Left cardiac atrium (tissue), 4 donors: ENCODE results near the gene MBOAT1. TPM values are rescaled to one million over a fixed set of nuclear protein-coding genes. Genes with fewer than 3 reads are reported as not detected.
A peak's percentile ranks its signal among the peaks of the same experiment; 100 is the strongest.
"Not testable (repeated sequence)": the region's sequence is repeated elsewhere in the genome, so short reads cannot be mapped to it uniquely, and the experiment has no call there.

Source experiments
- ATAC-seq, 2 donors: fragments of 200-7000 bp; cut with Tn5 transposase; one replicate each; pipeline ENCODE4 v1.9.1; 2020; ENCODE audit warnings: mild to moderate bottlenecking in 2 of 2, moderate library complexity in 2 of 2
- DNase-seq: peaks from one replicate; pipeline ENCODE4 v3.0.0-alpha.2; 2020
- intact Hi-C, 2 donors: fragments of 100-400 bp; cut with DNase I; formaldehyde crosslinking; loops; one replicate each; pipeline versions ENCODE4 v1.14.1 to v1.15.1; 2022 to 2023
- total RNA-seq, 2 donors: library from RNA; stranded (reverse); fragmentation: NEBNext Ultra II Directional; extraction: Animal tissue kit (Norgen Biotek cat#: 25700); gene quantifications; one replicate each; pipeline ENCODE4 v1.2.1, GENCODE V29; 2021
- donor health status: DM: no; HTN: yes; CAD: no.
- donor health status: DM: no; HTN: yes; CAD: no; lungs with severe emphysema.
- donor health status: DM: yes; HTN: yes; CAD: no.
- donor health status: Dilated cardiomyopathy.

The MBOAT1 gene
- total RNA-seq, 2 donors from 2014 or later = 5.1 to 6.1 TPM

GRCh38 chr6:20156824-20157223, 55.4 kb downstream of the MBOAT1 start:
- no peak for ATAC-seq
- intact Hi-C loops = no loop called here
- no peak for DNase-seq

GRCh38 chr6:20154753-20155152, 57.5 kb downstream of the MBOAT1 start:
- intact Hi-C loops = no loop called here
- DNase-seq (no peak), ATAC-seq (no peak)

- DNase-seq (no peak), ATAC-seq (no peak)
- intact Hi-C loops = no loop called here
Observed at GRCh38 chr6:20153194-20153593, 59.1 kb downstream of the MBOAT1 start.

GRCh38 chr6:20148433-20148832, 63.8 kb downstream of the MBOAT1 start:
- ATAC-seq = peak in 1 of 2 donors; percentile 38
- intact Hi-C loops = no loop called here
- DNase-seq = no peak

- ATAC-seq = no peak
- no peak for DNase-seq
- intact Hi-C loops = no loop called here
Observed at GRCh38 chr6:20147469-20147868, 64.8 kb downstream of the MBOAT1 start.

- intact Hi-C loops, DNase-seq, ATAC-seq: not testable (repeated sequence)
Observed at GRCh38 chr6:20146831-20147230, 65.4 kb downstream of the MBOAT1 start.

GRCh38 chr6:20146291-20146690, 66.0 kb downstream of the MBOAT1 start:
- no peak for DNase-seq
- no peak for ATAC-seq
- intact Hi-C loops = no loop called here

GRCh38 chr6:20142866-20143265, 69.4 kb downstream of the MBOAT1 start:
- DNase-seq (no peak), ATAC-seq (no peak)
- intact Hi-C loops = no loop called here

GRCh38 chr6:20141931-20142330, 70.3 kb downstream of the MBOAT1 start:
- intact Hi-C loops = no loop called here
- DNase-seq (no peak), ATAC-seq (no peak)

GRCh38 chr6:20139127-20139963, 72.9 kb downstream of the MBOAT1 start:
- DNase-seq, intact Hi-C loops, ATAC-seq: not testable (repeated sequence)

GRCh38 chr6:20137837-20138236, 74.4 kb downstream of the MBOAT1 start:
- no peak for DNase-seq
- no peak for ATAC-seq
- intact Hi-C loops = no loop called here

GRCh38 chr6:20137240-20137639, 75.0 kb downstream of the MBOAT1 start:
- DNase-seq = no peak
- no peak for ATAC-seq
- intact Hi-C loops = no loop called here

GRCh38 chr6:20135677-20136268, 76.5 kb downstream of the MBOAT1 start:
- ATAC-seq = peak; percentile 59 to 80
- intact Hi-C loops = no loop called here
- DNase-seq = no peak

GRCh38 chr6:20134613-20135012, 77.7 kb downstream of the MBOAT1 start:
- ATAC-seq = no peak
- intact Hi-C loops = no loop called here

GRCh38 chr6:20129290-20130088, 82.8 kb downstream of the MBOAT1 start:
- intact Hi-C loops = loop anchor here (5.0 to 10.0 kb wide), 3 partner anchors 37 to 88 kb away; partner anchors contain the start of gene MBOAT1 (in 1 of the 2)
- ATAC-seq = no peak
- DNase-seq = no peak

More at GRCh38 chr6:20134613-20135012, 77.7 kb downstream of the MBOAT1 start:
- DNase-seq = no peak

GRCh38 chr6:20128018-20128417, 84.3 kb downstream of the MBOAT1 start:
- intact Hi-C loops = loop anchor here (5.0 to 10.0 kb wide), 3 partner anchors 36 to 89 kb away; partner anchors contain the start of gene MBOAT1 (in 1 of the 2)

GRCh38 chr6:20126789-20127653, 85.2 kb downstream of the MBOAT1 start:
- DNase-seq = peak; percentile 75

More at GRCh38 chr6:20128018-20128417, 84.3 kb downstream of the MBOAT1 start:
- no peak for ATAC-seq
- DNase-seq = no peak

GRCh38 chr6:20126102-20126752, 86.0 kb downstream of the MBOAT1 start:
- no peak for DNase-seq
- no peak for ATAC-seq
- intact Hi-C loops = loop anchor here (5.0 to 10.0 kb wide), 3 partner anchors 34 to 91 kb away; partner anchors contain the start of gene MBOAT1 (in 1 of the 2)

More at GRCh38 chr6:20126789-20127653, 85.2 kb downstream of the MBOAT1 start:
- intact Hi-C loops = loop anchor here (5.0 to 10.0 kb wide), 3 partner anchors 35 to 90 kb away; partner anchors contain the start of gene MBOAT1 (in 1 of the 2)
- ATAC-seq = peak; percentile 83 to 85
